ENCODE data around the gene PBOV1.

PBOV1 gene

GRCh38 chr6:138206862-138207261 lies 11.4 kb downstream of the PBOV1 start:
- TF ChIP-seq EGR1 (IDR thresholded peaks at IDR 0.05) (no peak), TAF1 (IDR thresholded peaks at IDR 0.05; ENCODE audit: low read depth) (no peak), FOXM1 (IDR thresholded peaks at IDR 0.05; ENCODE audit: borderline replicate concordance, low read depth) (no peak), YY1 (IDR thresholded peaks at IDR 0.05; ENCODE audit: low read depth) (no peak), USF1 (IDR thresholded peaks at IDR 0.05) (no peak), RAD21 (IDR thresholded peaks at IDR 0.05; ENCODE audit: low read depth) (no peak), ZBTB7A (IDR thresholded peaks at IDR 0.05; ENCODE audit: low read depth) (no peak), NFIC (IDR thresholded peaks at IDR 0.05) (no peak), TCF12 (IDR thresholded peaks at IDR 0.05; ENCODE audit: low read depth) (no peak), TEAD4 (IDR thresholded peaks at IDR 0.05) (no peak), EP300 (IDR thresholded peaks at IDR 0.05; ENCODE audit: borderline replicate concordance) (no peak), CEBPB (IDR thresholded peaks at IDR 0.05) (no peak), CREB1 (IDR thresholded peaks at IDR 0.05; ENCODE audit: low read depth) (no peak)
- TF ChIP-seq, protein P1, sequence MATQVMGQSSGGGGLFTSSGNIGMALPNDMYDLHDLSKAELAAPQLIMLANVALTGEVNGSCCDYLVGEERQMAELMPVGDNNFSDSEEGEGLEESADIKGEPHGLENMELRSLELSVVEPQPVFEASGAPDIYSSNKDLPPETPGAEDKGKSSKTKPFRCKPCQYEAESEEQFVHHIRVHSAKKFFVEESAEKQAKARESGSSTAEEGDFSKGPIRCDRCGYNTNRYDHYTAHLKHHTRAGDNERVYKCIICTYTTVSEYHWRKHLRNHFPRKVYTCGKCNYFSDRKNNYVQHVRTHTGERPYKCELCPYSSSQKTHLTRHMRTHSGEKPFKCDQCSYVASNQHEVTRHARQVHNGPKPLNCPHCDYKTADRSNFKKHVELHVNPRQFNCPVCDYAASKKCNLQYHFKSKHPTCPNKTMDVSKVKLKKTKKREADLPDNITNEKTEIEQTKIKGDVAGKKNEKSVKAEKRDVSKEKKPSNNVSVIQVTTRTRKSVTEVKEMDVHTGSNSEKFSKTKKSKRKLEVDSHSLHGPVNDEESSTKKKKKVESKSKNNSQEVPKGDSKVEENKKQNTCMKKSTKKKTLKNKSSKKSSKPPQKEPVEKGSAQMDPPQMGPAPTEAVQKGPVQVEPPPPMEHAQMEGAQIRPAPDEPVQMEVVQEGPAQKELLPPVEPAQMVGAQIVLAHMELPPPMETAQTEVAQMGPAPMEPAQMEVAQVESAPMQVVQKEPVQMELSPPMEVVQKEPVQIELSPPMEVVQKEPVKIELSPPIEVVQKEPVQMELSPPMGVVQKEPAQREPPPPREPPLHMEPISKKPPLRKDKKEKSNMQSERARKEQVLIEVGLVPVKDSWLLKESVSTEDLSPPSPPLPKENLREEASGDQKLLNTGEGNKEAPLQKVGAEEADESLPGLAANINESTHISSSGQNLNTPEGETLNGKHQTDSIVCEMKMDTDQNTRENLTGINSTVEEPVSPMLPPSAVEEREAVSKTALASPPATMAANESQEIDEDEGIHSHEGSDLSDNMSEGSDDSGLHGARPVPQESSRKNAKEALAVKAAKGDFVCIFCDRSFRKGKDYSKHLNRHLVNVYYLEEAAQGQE (IDR thresholded peaks at IDR 0.05; ENCODE audit: low read depth) = no peak
- TF ChIP-seq, protein P2, sequence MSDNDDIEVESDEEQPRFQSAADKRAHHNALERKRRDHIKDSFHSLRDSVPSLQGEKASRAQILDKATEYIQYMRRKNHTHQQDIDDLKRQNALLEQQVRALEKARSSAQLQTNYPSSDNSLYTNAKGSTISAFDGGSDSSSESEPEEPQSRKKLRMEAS (IDR thresholded peaks at IDR 0.05) = no peak

DNA sequence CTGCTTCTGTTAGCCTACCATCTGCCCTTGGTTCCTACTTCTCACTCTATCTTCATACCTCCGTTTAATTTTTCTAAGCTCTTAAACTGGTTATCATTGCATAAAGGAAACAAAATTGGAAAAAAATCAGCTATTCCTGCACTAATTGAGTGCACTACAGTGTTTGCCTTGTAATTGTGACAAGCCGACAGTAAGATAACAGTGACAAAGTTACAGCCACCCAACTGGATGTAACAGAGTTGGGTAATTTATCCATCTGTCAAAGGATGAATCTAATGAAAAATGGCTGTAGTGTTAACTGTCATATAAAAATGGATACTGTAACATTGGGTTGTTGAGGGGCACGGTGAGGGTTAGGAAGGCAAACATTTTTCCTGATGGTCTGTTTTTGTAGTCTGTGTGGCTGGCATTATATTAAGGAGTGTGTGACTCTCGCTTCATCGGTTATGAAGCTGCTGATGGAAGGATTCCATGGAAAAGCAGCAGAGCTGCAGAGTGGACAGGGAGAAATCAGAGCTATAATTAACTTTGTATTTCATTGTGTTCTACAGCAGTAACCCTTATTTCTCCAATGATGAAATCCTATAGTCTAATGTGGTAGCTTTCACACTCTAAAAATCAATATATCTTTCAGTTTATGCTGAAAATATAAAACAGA lies 12.7 kb downstream of the PBOV1 start:
- TF ChIP-seq, protein P2 (IDR thresholded peaks at IDR 0.05) = no peak
- TF ChIP-seq TCF12 (IDR thresholded peaks at IDR 0.05; ENCODE audit: low read depth) = no peak
- TF ChIP-seq RAD21 (IDR thresholded peaks at IDR 0.05; ENCODE audit: low read depth) = no peak
- no peak for TF ChIP-seq YY1 (IDR thresholded peaks at IDR 0.05; ENCODE audit: low read depth)
- no peak for TF ChIP-seq EP300 (IDR thresholded peaks at IDR 0.05; ENCODE audit: borderline replicate concordance)
- TF ChIP-seq TAF1 (IDR thresholded peaks at IDR 0.05; ENCODE audit: low read depth) = no peak
- no peak for TF ChIP-seq NFIC (IDR thresholded peaks at IDR 0.05)
- TF ChIP-seq USF1 (IDR thresholded peaks at IDR 0.05) = no peak
- TF ChIP-seq, protein P1 (IDR thresholded peaks at IDR 0.05; ENCODE audit: low read depth) = no peak
- TF ChIP-seq CEBPB (IDR thresholded peaks at IDR 0.05) = no peak
- no peak for TF ChIP-seq EGR1 (IDR thresholded peaks at IDR 0.05)
- TF ChIP-seq CREB1 (IDR thresholded peaks at IDR 0.05; ENCODE audit: low read depth) = no peak
- no peak for TF ChIP-seq ZBTB7A (IDR thresholded peaks at IDR 0.05; ENCODE audit: low read depth)
- no peak for TF ChIP-seq TEAD4 (IDR thresholded peaks at IDR 0.05)

GRCh38 chr6:138204792-138205384 lies 13.4 kb downstream of the PBOV1 start:
- TF ChIP-seq YY1 (IDR thresholded peaks at IDR 0.05; ENCODE audit: low read depth) (no peak), USF1 (IDR thresholded peaks at IDR 0.05) (no peak), CEBPB (IDR thresholded peaks at IDR 0.05) (no peak), FOXM1 (IDR thresholded peaks at IDR 0.05; ENCODE audit: borderline replicate concordance, low read depth) (no peak), EP300 (IDR thresholded peaks at IDR 0.05; ENCODE audit: borderline replicate concordance) (no peak), TEAD4 (IDR thresholded peaks at IDR 0.05) (no peak), TAF1 (IDR thresholded peaks at IDR 0.05; ENCODE audit: low read depth) (no peak), ZBTB7A (IDR thresholded peaks at IDR 0.05; ENCODE audit: low read depth) (no peak), CREB1 (IDR thresholded peaks at IDR 0.05; ENCODE audit: low read depth) (no peak), RAD21 (IDR thresholded peaks at IDR 0.05; ENCODE audit: low read depth) (no peak)
- TF ChIP-seq, protein P2 (IDR thresholded peaks at IDR 0.05) = no peak
- TF ChIP-seq, protein P1 (IDR thresholded peaks at IDR 0.05; ENCODE audit: low read depth) = no peak

Measured in Ishikawa (cell line).